Measurements from ENCODE around the gene CEP57L1.
"Not testable (repeated sequence)": the region's sequence is repeated elsewhere in the genome, so short reads cannot be mapped to it uniquely, and the experiment has no call there.

The CEP57L1 gene

GRCh38 chr6:109082188-109082577 lies 13.1 kb upstream of the CEP57L1 start:
- no peak for TF ChIP-seq POLR2A (IDR thresholded peaks at IDR 0.05; ENCODE audit: extremely low read depth, insufficient read length)
- TF ChIP-seq MYC (IDR thresholded peaks at IDR 0.05; ENCODE audit: low read depth, low read length), result no peak
- no peak for TF ChIP-seq CTCF (IDR thresholded peaks at IDR 0.05; ENCODE audit: low read depth, low read length)
- TF ChIP-seq MAX (IDR thresholded peaks at IDR 0.05; ENCODE audit: low read depth, low read length), result no peak

GRCh38 chr6:109083657-109084056 lies 11.7 kb upstream of the CEP57L1 start:
- no peak for DNase-seq (ENCODE audit: low read depth)
- no peak for TF ChIP-seq MYC (IDR thresholded peaks at IDR 0.05; ENCODE audit: low read depth, low read length)
- TF ChIP-seq CTCF (IDR thresholded peaks at IDR 0.05; ENCODE audit: low read depth, low read length), result no peak
- no peak for TF ChIP-seq POLR2A (IDR thresholded peaks at IDR 0.05; ENCODE audit: extremely low read depth, insufficient read length)
- no peak for TF ChIP-seq MAX (IDR thresholded peaks at IDR 0.05; ENCODE audit: low read depth, low read length)
- H3K4me3 ChIP-seq (ENCODE audit: low read depth, low read length), result no peak overlapping the region

More at GRCh38 chr6:109082188-109082577, 13.1 kb upstream of the CEP57L1 start:
- peak; percentile 55 for DNase-seq (ENCODE audit: low read depth)
- H3K4me3 ChIP-seq (ENCODE audit: low read depth, low read length), result no peak overlapping the region

- not testable (repeated sequence) for H3K4me3 ChIP-seq (ENCODE audit: low read depth, low read length); DNase-seq (ENCODE audit: low read depth)
These were observed 11.2 kb upstream of the CEP57L1 start for GRCh38 chr6:109084146-109084545.

- no peak for TF ChIP-seq POLR2A (IDR thresholded peaks at IDR 0.05; ENCODE audit: extremely low read depth, insufficient read length)
- TF ChIP-seq MYC (IDR thresholded peaks at IDR 0.05; ENCODE audit: low read depth, low read length), result no peak
- TF ChIP-seq CTCF (IDR thresholded peaks at IDR 0.05; ENCODE audit: low read depth, low read length), result no peak
- TF ChIP-seq MAX (IDR thresholded peaks at IDR 0.05; ENCODE audit: low read depth, low read length), result no peak
- DNase-seq (ENCODE audit: low read depth), result no peak
- no peak overlapping the region for H3K4me3 ChIP-seq (ENCODE audit: low read depth, low read length)
These were observed 7.5 kb upstream of the CEP57L1 start for GRCh38 chr6:109087661-109088264.

- no peak for DNase-seq (ENCODE audit: low read depth)
- TF ChIP-seq MYC (IDR thresholded peaks at IDR 0.05; ENCODE audit: low read depth, low read length) (no peak), MAX (IDR thresholded peaks at IDR 0.05; ENCODE audit: low read depth, low read length) (no peak), CTCF (IDR thresholded peaks at IDR 0.05; ENCODE audit: low read depth, low read length) (no peak), POLR2A (IDR thresholded peaks at IDR 0.05; ENCODE audit: extremely low read depth, insufficient read length) (no peak)
- H3K4me3 ChIP-seq (ENCODE audit: low read depth, low read length), result no peak overlapping the region
These were observed 6.3 kb upstream of the CEP57L1 start for GRCh38 chr6:109088995-109089394.

GRCh38 chr6:109091314-109092024 lies 3.8 kb upstream of the CEP57L1 start:
- no peak for DNase-seq (ENCODE audit: low read depth)
- peak overlapping the region; percentile 94 for H3K4me3 ChIP-seq (ENCODE audit: low read depth, low read length)
- TF ChIP-seq CTCF (IDR thresholded peaks at IDR 0.05; ENCODE audit: low read depth, low read length) (no peak), POLR2A (IDR thresholded peaks at IDR 0.05; ENCODE audit: extremely low read depth, insufficient read length) (no peak), MYC (IDR thresholded peaks at IDR 0.05; ENCODE audit: low read depth, low read length) (no peak), MAX (IDR thresholded peaks at IDR 0.05; ENCODE audit: low read depth, low read length) (no peak)
